ENCODE results near the gene DNAH2. TPM values are rescaled to one million over a fixed set of nuclear protein-coding genes. Genes with fewer than 3 reads are reported as not detected.

DNAH2 gene
- total and polyA plus RNA-seq, 2 experiments from 2014 or later: 0.77 to 2.1 TPM

GRCh38 chr17:7706631-7707354 lies 10.8 kb upstream of the DNAH2 start:
- H3K27ac ChIP-seq: no peak overlapping the region
- peaks cover 6% of the 10 kb centered on the region for H3K79me2 ChIP-seq
- peaks cover 26% of the 10 kb centered on the region for H3K27me3 ChIP-seq
- no peak for DNase-seq (ENCODE audit: low spot score)
- no peaks in the 10 kb centered on the region for H3K36me3 ChIP-seq (replicated peaks; ENCODE audit: insufficient read depth, low read depth)
- H3K4me2 ChIP-seq: peak overlapping the region; percentile 95
- peaks cover 22% of the 10 kb centered on the region for H3K4me1 ChIP-seq (ENCODE audit: insufficient read depth)
- H2AFZ ChIP-seq: no peak overlapping the region
- no peaks in the 10 kb centered on the region for H4K20me1 ChIP-seq (ENCODE audit: insufficient read depth, poor library complexity, severe bottlenecking)
- no peaks in the 10 kb centered on the region for H3K9me3 ChIP-seq (ENCODE audit: low read depth)
- H3K4me3 ChIP-seq: no peak overlapping the region
- 76% methylated on average over 3 of the region's 3 CpGs for WGBS (ENCODE audit: low lambda C conversion rate, missing lambda C conversion rate)
- H3K9me2 ChIP-seq (replicated peaks; ENCODE audit: insufficient read depth): no peaks in the 10 kb centered on the region
- TF ChIP-seq, protein P1, sequence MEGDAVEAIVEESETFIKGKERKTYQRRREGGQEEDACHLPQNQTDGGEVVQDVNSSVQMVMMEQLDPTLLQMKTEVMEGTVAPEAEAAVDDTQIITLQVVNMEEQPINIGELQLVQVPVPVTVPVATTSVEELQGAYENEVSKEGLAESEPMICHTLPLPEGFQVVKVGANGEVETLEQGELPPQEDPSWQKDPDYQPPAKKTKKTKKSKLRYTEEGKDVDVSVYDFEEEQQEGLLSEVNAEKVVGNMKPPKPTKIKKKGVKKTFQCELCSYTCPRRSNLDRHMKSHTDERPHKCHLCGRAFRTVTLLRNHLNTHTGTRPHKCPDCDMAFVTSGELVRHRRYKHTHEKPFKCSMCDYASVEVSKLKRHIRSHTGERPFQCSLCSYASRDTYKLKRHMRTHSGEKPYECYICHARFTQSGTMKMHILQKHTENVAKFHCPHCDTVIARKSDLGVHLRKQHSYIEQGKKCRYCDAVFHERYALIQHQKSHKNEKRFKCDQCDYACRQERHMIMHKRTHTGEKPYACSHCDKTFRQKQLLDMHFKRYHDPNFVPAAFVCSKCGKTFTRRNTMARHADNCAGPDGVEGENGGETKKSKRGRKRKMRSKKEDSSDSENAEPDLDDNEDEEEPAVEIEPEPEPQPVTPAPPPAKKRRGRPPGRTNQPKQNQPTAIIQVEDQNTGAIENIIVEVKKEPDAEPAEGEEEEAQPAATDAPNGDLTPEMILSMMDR (IDR thresholded peaks at IDR 0.05; ENCODE audit: poor library complexity): no peak
- TF ChIP-seq EZH2 (IDR thresholded peaks at IDR 0.05; ENCODE audit: borderline replicate concordance): no peak
- TF ChIP-seq EZH2phosphoT487 (IDR thresholded peaks at IDR 0.05; ENCODE audit: low read depth, severe bottlenecking, unreplicated experiment): no peak

DNA sequence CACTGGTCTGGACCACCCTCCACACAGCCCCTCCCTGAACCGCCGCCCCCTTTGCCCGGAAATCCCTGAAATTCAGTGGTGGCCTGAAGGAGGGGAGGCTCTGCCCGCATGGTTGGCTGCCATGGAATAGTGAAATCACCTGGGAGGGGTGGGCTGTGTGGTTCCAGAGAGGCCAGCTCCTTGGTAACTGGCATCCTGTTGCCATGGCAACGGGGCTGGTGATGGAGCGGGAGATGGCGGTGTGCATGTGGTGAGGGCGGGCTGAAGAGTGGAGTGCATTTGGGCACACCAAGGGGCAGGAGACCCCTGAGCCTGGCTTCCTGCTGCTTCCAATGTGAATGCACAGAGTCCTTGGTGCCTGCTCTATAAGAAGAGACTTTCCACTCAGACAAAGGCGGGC lies 10.1 kb upstream of the DNAH2 start:
- TF ChIP-seq, protein P1 (IDR thresholded peaks at IDR 0.05; ENCODE audit: poor library complexity): no peak
- TF ChIP-seq EZH2phosphoT487 (IDR thresholded peaks at IDR 0.05; ENCODE audit: low read depth, severe bottlenecking, unreplicated experiment) (no peak), EZH2 (IDR thresholded peaks at IDR 0.05; ENCODE audit: borderline replicate concordance) (no peak)
- no peak overlapping the region for H3K27ac ChIP-seq
- H3K9me2 ChIP-seq (replicated peaks; ENCODE audit: insufficient read depth): no peaks in the 10 kb centered on the region
- H3K36me3 ChIP-seq (replicated peaks; ENCODE audit: insufficient read depth, low read depth): no peaks in the 10 kb centered on the region
- DNase-seq (ENCODE audit: low spot score): no peak
- no peaks in the 10 kb centered on the region for H4K20me1 ChIP-seq (ENCODE audit: insufficient read depth, poor library complexity, severe bottlenecking)
- H3K79me2 ChIP-seq: peaks cover 6% of the 10 kb centered on the region
- whole genome bisulfite sequencing (ENCODE audit: low lambda C conversion rate, missing lambda C conversion rate): 88% methylated on average over 9 of the region's 9 CpGs
- peaks cover 22% of the 10 kb centered on the region for H3K4me1 ChIP-seq (ENCODE audit: insufficient read depth)
- no peaks in the 10 kb centered on the region for H3K9me3 ChIP-seq (ENCODE audit: low read depth)
- no peak overlapping the region for H3K4me3 ChIP-seq
- no peak overlapping the region for H2AFZ ChIP-seq
- peaks cover 31% of the 10 kb centered on the region for H3K27me3 ChIP-seq
- H3K4me2 ChIP-seq: no peak overlapping the region

DNA sequence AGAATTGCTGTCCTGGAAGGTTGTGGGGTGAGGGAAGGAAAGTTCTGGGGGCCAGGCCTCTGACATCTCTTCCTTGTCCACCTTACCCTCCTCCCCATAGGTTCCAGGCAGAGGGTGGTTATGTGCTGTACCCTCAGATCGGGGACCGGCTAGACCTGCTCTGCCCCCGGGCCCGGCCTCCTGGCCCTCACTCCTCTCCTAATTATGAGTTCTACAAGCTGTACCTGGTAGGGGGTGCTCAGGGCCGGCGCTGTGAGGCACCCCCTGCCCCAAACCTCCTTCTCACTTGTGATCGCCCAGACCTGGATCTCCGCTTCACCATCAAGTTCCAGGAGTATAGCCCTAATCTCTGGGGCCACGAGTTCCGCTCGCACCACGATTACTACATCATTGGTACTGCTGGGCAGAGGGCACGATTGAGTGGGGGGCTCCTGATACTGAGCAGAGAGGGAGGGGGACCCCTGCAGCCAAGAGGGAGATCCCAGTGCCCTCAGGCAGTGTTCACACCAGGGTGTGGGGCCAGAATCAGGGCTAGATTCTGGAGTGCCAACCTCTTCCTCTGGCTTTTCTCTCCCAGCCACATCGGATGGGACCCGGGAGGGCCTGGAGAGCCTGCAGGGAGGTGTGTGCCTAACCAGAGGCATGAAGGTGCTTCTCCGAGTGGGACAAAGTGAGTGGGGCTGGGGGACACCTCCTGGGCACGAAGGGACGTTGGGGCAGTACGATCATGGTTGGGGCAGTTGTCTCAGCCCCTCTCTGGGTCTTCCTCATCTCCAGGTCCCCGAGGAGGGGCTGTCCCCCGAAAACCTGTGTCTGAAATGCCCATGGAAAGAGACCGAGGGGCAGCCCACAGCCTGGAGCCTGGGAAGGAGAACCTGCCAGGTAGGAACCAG lies 9.4 kb upstream of the DNAH2 start:
- Histone ChIP-seq H3K79me2 (peaks cover 6% of the 10 kb centered on the region), H3K27ac (no peak overlapping the region), H3K27me3 (peaks cover 31% of the 10 kb centered on the region), H2AFZ (no peak overlapping the region), H3K4me2 (no peak overlapping the region), H3K4me1 (ENCODE audit: insufficient read depth) (peaks cover 22% of the 10 kb centered on the region), H4K20me1 (ENCODE audit: insufficient read depth, poor library complexity, severe bottlenecking) (no peaks in the 10 kb centered on the region), H3K9me3 (ENCODE audit: low read depth) (no peaks in the 10 kb centered on the region), H3K9me2 (replicated peaks; ENCODE audit: insufficient read depth) (no peaks in the 10 kb centered on the region), H3K36me3 (replicated peaks; ENCODE audit: insufficient read depth, low read depth) (no peaks in the 10 kb centered on the region), H3K4me3 (no peak overlapping the region)
- no peak for DNase-seq (ENCODE audit: low spot score)
- TF ChIP-seq EZH2 (IDR thresholded peaks at IDR 0.05; ENCODE audit: borderline replicate concordance): no peak
- TF ChIP-seq, protein P1 (IDR thresholded peaks at IDR 0.05; ENCODE audit: poor library complexity): no peak
- 94% methylated on average over 22 of the region's 22 CpGs for WGBS (ENCODE audit: low lambda C conversion rate, missing lambda C conversion rate)

Data from hepatocyte (in vitro differentiated cells).